ENCODE results near the gene MUC5B.

MUC5B gene

GRCh38 chr11:1223346-1224110 lies 662 bp downstream of the MUC5B start:
- no peak for DNase-seq

- no peak for DNase-seq
Measured at GRCh38 chr11:1224111-1224490, 1.2 kb downstream of the MUC5B start.

GRCh38 chr11:1224491-1225385 lies 1.9 kb downstream of the MUC5B start:
- no peak for DNase-seq

- no peak for DNase-seq
Measured at GRCh38 chr11:1225386-1226225, 2.7 kb downstream of the MUC5B start.

GRCh38 chr11:1226226-1226985 lies 3.5 kb downstream of the MUC5B start:
- no peak for DNase-seq

GRCh38 chr11:1226986-1227550 lies 4.2 kb downstream of the MUC5B start:
- DNase-seq, result no peak

GRCh38 chr11:1227551-1228100 lies 4.8 kb downstream of the MUC5B start:
- DNase-seq, result no peak

- DNase-seq, result no peak
Measured at GRCh38 chr11:1228101-1228821, 5.4 kb downstream of the MUC5B start.

- DNase-seq, result no peak
Measured at GRCh38 chr11:1228921-1229451, 6.1 kb downstream of the MUC5B start.

- DNase-seq, result no peak
Measured at GRCh38 chr11:1229471-1230120, 6.7 kb downstream of the MUC5B start.

- DNase-seq, result no peak
Measured at GRCh38 chr11:1230121-1230455, 7.2 kb downstream of the MUC5B start.

GRCh38 chr11:1230456-1231395 lies 7.9 kb downstream of the MUC5B start:
- no peak for DNase-seq

- DNase-seq, result no peak
Measured at GRCh38 chr11:1231396-1232020, 8.6 kb downstream of the MUC5B start.

- no peak for DNase-seq
Measured at GRCh38 chr11:1232021-1232882, 9.4 kb downstream of the MUC5B start.

GRCh38 chr11:1232883-1233321 lies 10.0 kb downstream of the MUC5B start:
- no peak for DNase-seq

- no peak for DNase-seq
Measured at GRCh38 chr11:1233351-1234053, 10.6 kb downstream of the MUC5B start.

Measured in activated T-cell treated with anti-CD3 and anti-CD28 coated beads for 4 hours (primary cell).